NCI-H69 (cell line): Measurements from ENCODE around the gene NCF4.

Source experiments
- DNase-seq: peaks from one replicate; lab custom pipeline; 2025; lab: John Stamatoyannopoulos, UW

The NCF4 gene

GRCh38 chr22:36894266-36894665 is 33.5 kb downstream of the NCF4 start:
- DNase-seq: no peak

DNA sequence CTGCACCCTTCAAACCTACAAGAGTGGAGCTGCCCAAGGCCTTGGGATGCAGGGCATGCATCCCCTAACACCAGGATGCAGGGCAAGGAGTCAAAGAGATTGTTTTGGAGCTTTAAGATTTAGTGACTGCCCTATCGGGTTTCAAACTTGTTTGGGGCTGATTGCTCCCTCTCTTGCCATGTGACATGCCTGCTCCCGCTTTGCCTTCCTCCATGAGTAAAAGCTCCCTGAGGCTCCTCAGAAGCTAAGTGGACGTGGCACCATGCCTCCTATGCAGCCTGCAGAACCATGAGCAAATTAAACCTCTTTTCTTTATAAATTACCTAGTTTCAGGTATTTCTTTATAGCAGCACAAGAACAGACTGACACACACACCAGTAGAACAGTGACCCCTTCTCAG is 36.8 kb downstream of the NCF4 start:
- no peak for DNase-seq

DNA sequence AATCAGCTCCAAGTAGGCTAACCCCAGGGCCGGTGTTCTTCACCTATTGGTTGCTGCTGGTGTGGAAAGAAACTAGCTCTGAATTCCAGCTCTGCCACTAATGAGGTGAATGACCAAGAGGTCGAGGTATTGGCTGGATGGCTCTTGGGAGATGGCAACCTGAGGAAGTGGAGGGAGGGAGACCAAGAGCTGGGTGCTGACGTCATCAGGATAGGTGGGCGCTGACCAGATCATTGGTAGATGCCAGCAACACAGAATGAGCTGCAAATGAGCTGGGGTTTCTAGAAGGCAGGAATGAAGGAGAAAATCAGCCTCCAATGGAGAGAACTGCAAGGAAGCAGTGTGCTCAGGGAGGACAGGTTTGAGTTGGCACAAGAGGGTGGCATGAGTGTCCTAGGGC is 37.9 kb downstream of the NCF4 start:
- no peak for DNase-seq

GRCh38 chr22:36899498-36899897 is 38.7 kb downstream of the NCF4 start:
- DNase-seq: no peak

DNA sequence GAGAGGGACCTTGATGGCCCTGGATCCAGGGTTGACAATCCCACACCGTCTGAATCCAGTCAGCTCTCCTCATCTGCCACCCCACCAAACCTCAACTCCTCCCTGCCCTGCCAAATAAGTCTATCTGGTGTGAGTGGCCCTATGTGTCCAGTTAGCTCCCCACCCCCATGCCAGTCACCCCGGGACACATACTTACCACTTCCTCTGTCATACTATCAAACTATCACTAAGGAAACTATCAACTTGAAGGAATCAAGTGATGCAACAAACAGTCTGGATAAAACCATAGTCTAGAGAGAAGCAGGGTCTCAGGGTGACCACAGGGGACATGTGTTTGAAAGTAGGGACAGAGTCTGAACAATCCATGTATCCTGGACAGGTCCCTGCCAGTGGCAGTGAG is 39.4 kb downstream of the NCF4 start:
- no peak for DNase-seq

GRCh38 chr22:36900880-36901279 is 40.1 kb downstream of the NCF4 start:
- DNase-seq: no peak

GRCh38 chr22:36901411-36902142 is 40.8 kb downstream of the NCF4 start:
- no peak for DNase-seq

DNA sequence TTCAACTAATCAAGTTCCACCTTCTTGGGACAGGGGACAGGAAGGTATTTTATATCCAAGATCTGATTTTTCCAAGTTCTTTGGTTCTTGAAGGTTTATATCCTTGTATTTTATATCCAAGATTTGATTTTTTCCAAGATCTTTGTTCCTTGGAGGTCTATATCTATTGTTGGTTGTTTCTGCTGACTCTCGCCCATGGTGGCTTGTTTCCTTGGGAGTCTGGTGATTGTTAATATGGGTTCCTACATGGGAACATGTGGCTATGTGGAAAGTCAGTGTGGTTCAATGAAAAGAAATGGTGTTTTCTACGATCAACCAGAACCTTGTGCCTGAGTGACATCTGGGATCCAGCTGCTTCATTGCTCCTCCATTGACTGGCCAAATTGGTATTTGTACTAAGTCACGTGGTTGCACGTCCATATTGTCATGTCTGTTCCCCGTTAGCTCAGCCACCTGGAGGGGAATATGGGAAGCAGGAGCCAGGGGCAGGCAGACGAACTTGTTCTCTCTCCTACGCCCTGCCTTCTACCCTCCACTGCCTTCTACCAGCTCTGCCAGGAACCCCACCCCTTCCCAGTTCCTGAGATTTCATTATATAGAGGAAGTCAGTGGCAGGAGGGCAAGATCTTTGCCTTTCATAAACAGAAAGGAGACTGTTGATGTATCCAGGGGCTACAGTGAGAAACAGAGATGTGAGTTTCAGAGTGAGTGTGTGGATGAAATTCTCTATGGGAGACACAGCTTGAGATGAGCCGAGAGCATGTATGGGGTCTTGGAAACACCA is 41.5 kb downstream of the NCF4 start:
- no peak for DNase-seq

- DNase-seq: no peak
These were observed 43.6 kb downstream of the NCF4 start for GRCh38 chr22:36904260-36904880.

DNA sequence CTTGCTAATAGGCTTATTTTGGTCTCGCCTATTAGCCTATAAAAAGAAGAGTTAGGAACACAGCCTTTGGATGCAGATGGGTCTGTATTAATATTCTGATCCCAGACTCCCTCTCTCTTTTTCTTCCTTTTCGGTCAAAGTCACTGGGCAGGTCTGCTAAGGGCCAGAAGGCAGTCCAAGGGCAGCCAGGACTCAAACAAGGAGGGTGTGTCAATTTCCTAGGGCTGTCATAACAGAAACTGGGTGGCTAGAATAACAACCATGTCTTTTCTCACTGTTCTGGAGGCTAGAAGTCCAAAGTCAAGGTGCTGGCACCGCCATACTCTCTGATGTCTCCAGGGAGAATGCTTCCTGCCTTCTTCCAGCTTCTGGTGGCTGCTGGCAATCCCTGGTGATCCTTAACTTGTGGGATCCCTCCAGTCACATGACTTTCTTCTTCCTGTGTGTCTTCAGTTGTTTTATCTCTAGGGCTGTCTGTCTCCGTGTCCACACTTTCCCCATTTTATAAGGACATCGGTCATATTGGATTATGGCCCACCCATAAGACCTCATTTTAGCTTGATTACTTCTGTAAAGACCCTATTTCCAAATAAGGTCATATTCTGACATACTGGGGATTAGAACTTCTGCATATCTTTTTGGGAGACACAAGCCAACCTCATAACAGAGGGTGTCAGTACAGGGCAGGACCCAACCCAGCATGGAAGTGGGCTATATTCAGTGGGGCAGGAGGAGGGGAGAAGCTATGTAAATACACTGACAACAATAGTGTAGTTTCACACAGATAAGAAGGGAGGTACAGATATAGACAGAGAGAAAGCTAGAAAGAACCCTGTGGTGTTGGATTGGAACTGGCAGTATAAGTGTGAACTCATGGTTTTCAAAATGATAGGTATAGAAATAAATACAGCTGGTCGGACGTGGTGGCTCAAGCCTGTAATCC is 46.7 kb downstream of the NCF4 start:
- no peak for DNase-seq

DNA sequence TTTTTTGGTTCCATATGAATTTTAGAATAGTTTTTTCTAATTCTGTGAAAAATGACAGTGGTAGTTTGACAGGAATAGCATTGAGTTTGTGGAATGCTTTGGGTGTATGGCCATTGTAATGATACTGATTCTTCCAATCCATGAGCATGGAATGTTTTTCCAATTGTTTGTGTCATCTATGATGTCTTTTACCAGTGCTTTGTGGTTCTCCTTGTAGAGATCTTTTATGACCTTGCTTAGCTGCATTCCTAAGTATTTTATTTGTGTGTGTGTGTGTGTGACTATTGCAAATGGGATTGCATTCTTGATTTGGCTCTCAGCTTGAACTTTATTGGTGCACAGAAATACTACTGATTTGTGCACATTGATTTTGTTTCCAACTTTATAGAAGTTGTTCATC is 49.7 kb downstream of the NCF4 start:
- no peak for DNase-seq

DNA sequence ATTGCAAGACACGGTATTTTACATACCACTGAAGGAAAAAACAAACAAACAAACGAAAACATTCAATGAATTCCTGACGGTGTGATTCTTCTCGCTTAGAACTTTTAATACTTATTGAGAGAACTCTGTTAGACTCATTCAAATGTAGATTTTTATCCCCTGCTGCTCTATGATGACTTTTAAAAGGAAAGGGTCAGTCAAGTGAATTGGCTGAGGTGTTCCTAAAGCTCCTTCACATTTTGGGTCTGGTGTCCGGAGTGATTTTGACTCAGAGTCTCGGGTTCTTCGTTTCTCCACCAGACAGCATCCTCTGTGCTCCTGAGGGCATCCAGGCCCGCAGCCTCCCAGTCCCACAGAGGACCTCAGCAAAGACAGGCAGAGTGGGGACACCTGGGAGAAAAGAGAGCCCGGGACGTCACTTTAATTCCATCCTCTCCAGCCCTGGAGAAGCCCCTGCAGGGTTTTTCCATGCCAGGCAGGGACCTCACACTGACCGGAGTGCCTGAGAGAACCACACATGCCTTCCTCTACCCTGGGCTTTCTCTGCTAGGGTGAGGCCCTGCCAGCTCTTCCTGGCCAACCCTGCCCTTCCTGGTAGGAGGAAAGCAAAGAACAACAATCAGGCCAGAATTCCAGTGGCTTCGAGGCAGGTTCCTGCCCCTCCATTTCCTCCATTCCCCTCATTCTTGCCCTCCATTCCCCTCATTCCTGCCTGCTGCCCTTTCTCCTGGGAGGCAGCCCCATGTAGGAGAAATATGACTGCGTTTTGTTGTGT is 51.3 kb downstream of the NCF4 start:
- DNase-seq: no peak

- DNase-seq: no peak
These were observed 52.1 kb downstream of the NCF4 start for GRCh38 chr22:36912694-36913426.

DNA sequence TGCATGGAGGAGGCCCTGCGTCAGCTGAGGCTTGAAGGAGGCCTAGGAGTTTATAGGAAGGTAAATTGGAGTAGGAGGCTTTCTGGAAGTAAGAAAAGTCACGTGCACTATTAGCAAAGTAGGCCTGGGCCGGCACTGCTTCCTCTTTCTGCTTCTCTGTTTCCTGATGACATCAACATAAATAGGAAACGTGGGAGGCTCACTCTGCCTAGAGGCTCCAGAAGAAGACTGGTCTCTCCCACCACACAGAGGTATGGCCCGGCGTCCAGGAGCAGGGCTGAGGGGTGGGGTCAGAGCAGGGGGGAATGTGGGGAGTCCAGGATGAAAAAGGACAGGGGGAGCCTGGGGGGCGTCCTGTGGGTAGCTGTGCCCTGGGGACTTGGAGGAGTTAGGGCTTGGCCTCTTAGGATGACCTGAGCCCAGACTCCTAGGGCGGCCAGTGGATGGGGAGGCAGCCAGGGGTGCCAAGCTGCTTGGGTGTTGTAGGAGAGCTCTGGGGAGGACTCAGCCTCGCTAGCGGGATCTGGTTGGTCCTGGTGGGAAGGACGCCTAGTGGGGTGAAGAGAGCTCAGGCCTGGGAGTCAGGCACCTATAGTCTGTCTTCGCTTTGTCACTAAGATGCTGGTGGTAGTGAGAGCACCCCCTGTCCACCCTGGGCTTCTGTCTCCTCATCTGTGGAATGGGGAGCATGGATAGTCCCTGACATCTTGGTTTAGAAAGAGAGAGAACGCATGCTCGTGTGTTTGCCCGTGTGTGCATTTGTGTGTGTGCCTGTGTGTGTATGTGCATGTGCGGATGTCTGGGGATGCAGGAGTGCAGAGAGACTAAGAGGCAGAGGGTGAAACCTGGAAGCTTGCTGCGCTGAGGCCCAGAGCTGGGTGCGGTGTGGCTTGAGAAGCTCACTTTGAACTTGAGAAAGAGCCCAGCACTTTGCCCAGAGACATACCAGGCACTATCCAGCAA is 52.9 kb downstream of the NCF4 start, which contains the start of gene CSF2RB:
TSS of gene CSF2RB (plus strand) at position 202 of the 963 bp plus-strand sequence. CDS start 8,580 bp downstream, outside the sequence.
- no peak for DNase-seq

GRCh38 chr22:36914390-36914752 is 53.6 kb downstream of the NCF4 start:
- no peak for DNase-seq

DNA sequence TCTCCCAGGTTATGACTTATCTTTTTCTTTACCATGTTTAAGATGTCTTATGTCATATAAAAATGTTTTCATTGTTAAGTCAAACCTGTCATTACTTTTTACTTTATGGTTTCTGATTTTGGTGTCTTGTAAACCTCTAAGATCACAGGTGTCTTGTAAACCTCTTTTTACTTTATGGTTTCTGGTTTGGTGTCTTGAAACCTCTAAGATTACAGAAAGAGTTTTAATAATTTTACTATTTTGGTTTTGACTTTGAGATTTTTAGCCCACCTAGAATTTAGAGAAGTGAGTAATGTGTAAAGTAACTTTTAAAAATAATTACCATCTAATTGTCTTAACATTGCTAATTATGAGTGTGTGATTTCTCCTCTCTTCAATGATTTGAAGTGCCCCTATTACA is 55.2 kb downstream of the NCF4 start:
- DNase-seq: no peak

DNA sequence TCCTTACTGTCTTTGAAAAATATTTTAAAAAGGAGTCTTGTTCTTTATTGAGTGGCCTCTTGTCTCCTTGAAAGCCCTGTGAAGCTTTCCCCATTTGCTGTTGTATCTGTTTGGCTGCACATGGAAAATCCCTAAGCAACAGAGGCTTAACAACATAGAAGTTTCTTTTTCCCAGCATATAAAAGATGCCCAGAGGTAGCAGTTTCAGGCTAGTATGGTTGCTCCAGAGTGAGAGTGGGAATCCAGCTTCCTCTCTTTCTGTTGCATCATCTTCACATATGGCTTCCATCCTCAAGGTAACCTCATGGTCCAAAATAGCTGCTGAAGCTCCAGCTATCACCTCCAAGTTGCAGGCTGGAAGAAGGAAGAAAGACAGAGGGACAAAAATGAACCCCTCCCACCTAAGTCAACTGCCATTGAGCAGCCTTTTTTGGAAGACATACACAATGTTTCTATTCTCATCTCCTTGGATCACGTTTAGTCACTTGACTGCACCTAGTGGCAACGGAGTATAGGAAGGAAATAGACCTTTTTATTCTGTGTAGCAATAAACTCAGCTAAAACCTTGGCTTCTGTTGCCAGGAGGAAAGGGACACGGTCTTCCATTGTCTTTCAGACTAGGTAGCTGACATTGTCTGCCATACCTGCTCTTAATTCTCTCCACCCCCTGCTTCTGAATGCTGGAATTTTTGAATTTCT is 57.9 kb downstream of the NCF4 start:
- DNase-seq: no peak

DNA sequence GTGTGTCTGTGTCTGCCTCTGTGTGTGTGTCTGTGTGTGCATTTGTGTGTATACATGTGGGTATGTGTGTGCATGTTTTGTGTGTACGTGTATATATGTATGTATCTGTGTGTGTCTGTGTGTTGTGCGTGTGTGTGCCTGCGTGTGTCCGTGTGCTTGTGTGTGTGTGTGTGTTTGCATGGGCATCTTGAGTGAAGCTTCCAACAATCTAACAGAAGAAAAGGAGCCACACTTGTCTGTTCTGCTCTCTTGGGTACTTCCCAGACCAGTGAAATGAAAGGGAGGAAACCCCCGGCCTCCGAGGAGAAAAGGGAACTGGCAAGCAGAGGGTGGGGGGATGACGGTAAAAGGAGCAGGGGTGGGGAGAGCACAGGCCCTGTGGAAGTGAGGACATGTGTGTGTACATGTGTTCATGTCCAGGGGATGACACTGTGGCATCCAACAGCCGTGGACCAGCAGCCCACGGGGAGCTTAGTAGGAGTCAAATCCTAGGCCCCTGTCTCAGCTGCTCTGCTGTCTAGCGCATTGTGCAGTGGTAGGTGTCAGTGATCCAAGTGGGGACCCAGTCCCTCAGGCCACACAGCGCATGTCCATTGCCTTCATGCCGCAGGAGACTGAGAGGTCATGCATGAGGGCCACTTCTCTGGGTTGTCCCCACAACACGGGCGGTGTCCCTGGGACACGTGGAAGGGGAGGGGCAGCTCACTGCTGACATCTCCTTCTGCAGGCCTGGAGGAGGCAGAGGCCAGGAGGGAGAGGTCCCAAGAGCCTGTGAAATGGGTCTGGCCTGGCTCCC is 60.7 kb downstream of the NCF4 start:
- no peak for DNase-seq
